Adrenal gland (tissue), 12 donors: ENCODE results near the gene CMC4. TPM values are rescaled to one million over a fixed set of nuclear protein-coding genes. Genes with fewer than 3 reads are reported as not detected.

ENCODE experiments used
- DNase-seq, 7 donors: peaks; one replicate each; pipeline ENCODE4 v3.0.0-alpha.2; 2019 to 2020
- H3K27ac ChIP-seq, 5 donors: fragments of 200-600 bp; sonication (generic) in 4 of 5; 1 replicate in 3 of 5; 2 replicates in 2 of 5; pipeline versions ENCODE4 v1.5.1 to v1.8.0; 2016 to 2020; ENCODE audit warnings: mild to moderate bottlenecking in 1 of 5
- H3K27me3 ChIP-seq: fragments of 200-600 bp; 2 replicates; pipeline ENCODE4 v1.8.0; 2021
- H3K36me3 ChIP-seq, 2 donors: fragments of 200-600 bp; replicated peaks in 1 of 2; 1 replicate in 1 of 2; 2 replicates in 1 of 2; pipeline versions ENCODE4 v1.5.1 to v1.8.0; 2018 to 2022
- H3K4me1 ChIP-seq, 2 donors: fragments of 200-600 bp; replicated peaks in 1 of 2; 1 replicate in 1 of 2; 2 replicates in 1 of 2; pipeline versions ENCODE4 v1.5.1 to v1.8.0; 2018 to 2021
- H3K4me3 ChIP-seq, 4 donors: fragments of 200-600 bp; sonication (generic) in 3 of 4; one replicate each; pipeline ENCODE4 v1.5.1; 2016 to 2018
- H3K9me3 ChIP-seq, 3 donors: fragments of 200-600 bp; sonication (generic) in 1 of 3; replicated peaks in 1 of 3; 1 replicate in 2 of 3; 2 replicates in 1 of 3; pipeline versions ENCODE4 v1.5.1 to v1.8.0; 2016 to 2021
- POLR2A ChIP-seq, 2 donors: fragments of 450-650 bp; IDR thresholded peaks; one replicate each; pipeline ENCODE4 v1.6.1; 2017; ENCODE audit warnings: antibody characterized with exemption in 2 of 2, mild to moderate bottlenecking in 2 of 2, moderate library complexity in 1 of 2
- WGBS, 4 donors: extraction: QIAGEN DNeasy Blood & Tissue Kit in 2 of 4; methylation state at CpG; one replicate each; pipeline versions ENCODE4 v1.1.5 to v1.1.7; 2013 to 2017; 5-methylcytosine and 5-hydroxymethylcytosine counted together
- intact Hi-C, 2 donors: fragments of 100-400 bp; cut with DNase I; formaldehyde crosslinking; loops; one replicate each; pipeline versions ENCODE4 v1.14.1 to v1.15.0; 2022 to 2023
- polyA plus RNA-seq, 3 donors: library from polyadenylated mRNA; stranded (reverse); fragments of 200-250 nt in 2 of 3; fragments of 350-450 nt in 1 of 3; fragmentation: Illumina TruSeq in 1 of 3; extraction: RNeasy Lipid Tissue Mini Kit (QIAGEN cat#74804) in 1 of 3; gene quantifications; one replicate each; pipeline ENCODE4 v1.2.3, GENCODE V29; 2013 to 2014
- total RNA-seq, 9 donors: library from RNA; depleted of rRNA in 4 of 9; stranded (reverse); fragments of >200 nt in 4 of 9; fragments of 120-200 nt in 1 of 9; fragmentation: NEBNext Ultra II Directional in 1 of 9; extraction: Animal tissue kit (Norgen Biotek cat#: 25700) in 1 of 9; gene quantifications; one replicate each; pipeline versions ENCODE4 v1.1.0 to v1.2.4, GENCODE V29; 2013 to 2023
- TF ChIP-seq, protein P1 (sequence below), 6 experiments: fragments of 450-650 bp in 4 of 6; fragments of 200-600 bp in 2 of 6; sonication (generic) in 1 of 6; IDR thresholded peaks; 1 replicate in 5 of 6; 2 replicates in 1 of 6; pipeline versions ENCODE4 v1.5.1 to v1.8.0; 2016 to 2021; ENCODE audit warnings: antibody characterized with exemption in 6 of 6, mild to moderate bottlenecking in 2 of 6, moderate library complexity in 1 of 6
- donor health status: healthy with polysubstance abuse.
- donor health status: Bipolar disorder and iron deficiency.
- donor health status: DM: yes; HTN: yes; CAD: no.
- donor health status: DM: no; HTN: no; CAD: no.
- donor health status: DM: no; HTN: no; CAD: no.
- donor health status: DM: yes; HTN: yes; CAD: no.

Gene CMC4
- total and polyA plus RNA-seq, 12 donors = 5.0 to 32.5 (median 13.7) TPM

GRCh38 chrX:155061760-155062159 lies 9.2 kb downstream of the CMC4 start:
- no peak overlapping the region for H3K27ac ChIP-seq
- intact Hi-C loops = no loop called here

GRCh38 chrX:155056877-155057792 lies 13.8 kb downstream of the CMC4 start:
- Histone ChIP-seq H3K27me3 (no peaks in the 10 kb centered on the region), H3K4me3 (peak overlapping the region in 1 of 4 donors; percentile 31), H3K27ac (peak overlapping the region in 2 of 5 donors; percentile 27 to 40), H3K9me3 (no peaks in the 10 kb centered on the region), H3K4me1 (no peaks in the 10 kb centered on the region), H3K36me3 (peaks cover 0 to 4% of the 10 kb centered on the region in 2 donors)
- intact Hi-C loops = loop anchor here (5.0 to 10.0 kb wide), 2 partner anchors 72 to 75 kb away; no protein-coding TSS in a partner anchor
- TF ChIP-seq, protein P1, sequence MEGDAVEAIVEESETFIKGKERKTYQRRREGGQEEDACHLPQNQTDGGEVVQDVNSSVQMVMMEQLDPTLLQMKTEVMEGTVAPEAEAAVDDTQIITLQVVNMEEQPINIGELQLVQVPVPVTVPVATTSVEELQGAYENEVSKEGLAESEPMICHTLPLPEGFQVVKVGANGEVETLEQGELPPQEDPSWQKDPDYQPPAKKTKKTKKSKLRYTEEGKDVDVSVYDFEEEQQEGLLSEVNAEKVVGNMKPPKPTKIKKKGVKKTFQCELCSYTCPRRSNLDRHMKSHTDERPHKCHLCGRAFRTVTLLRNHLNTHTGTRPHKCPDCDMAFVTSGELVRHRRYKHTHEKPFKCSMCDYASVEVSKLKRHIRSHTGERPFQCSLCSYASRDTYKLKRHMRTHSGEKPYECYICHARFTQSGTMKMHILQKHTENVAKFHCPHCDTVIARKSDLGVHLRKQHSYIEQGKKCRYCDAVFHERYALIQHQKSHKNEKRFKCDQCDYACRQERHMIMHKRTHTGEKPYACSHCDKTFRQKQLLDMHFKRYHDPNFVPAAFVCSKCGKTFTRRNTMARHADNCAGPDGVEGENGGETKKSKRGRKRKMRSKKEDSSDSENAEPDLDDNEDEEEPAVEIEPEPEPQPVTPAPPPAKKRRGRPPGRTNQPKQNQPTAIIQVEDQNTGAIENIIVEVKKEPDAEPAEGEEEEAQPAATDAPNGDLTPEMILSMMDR (IDR thresholded peaks at IDR 0.05) = peak; percentile 70 to 78 (median 71)
- no peak for TF ChIP-seq POLR2A (IDR thresholded peaks at IDR 0.05)
- peak; percentile 52 to 90 (median 71) for DNase-seq
- WGBS, 4 donors = 0 to 24% (median 16%) methylated on average over 4 to 25 of the region's 25 CpGs

More at GRCh38 chrX:155061760-155062159, 9.2 kb downstream of the CMC4 start:
- no peak for DNase-seq
- Histone ChIP-seq H3K36me3 (no peaks in the 10 kb centered on the region), H3K27me3 (no peaks in the 10 kb centered on the region), H3K4me3 (no peak overlapping the region), H3K4me1 (no peaks in the 10 kb centered on the region), H3K9me3 (no peaks in the 10 kb centered on the region)
- 74 to 93% (median 84%) methylated on average over 4 of the region's 4 CpGs for WGBS, 4 donors
- TF ChIP-seq, protein P1 (IDR thresholded peaks at IDR 0.05) = no peak
- no peak for TF ChIP-seq POLR2A (IDR thresholded peaks at IDR 0.05)

- Histone ChIP-seq H3K4me1 (no peaks in the 10 kb centered on the region), H3K9me3 (no peaks in the 10 kb centered on the region), H3K36me3 (peaks cover 0 to 4% of the 10 kb centered on the region in 2 donors), H3K27ac (peak overlapping the region in 1 of 5 donors; percentile 40), H3K27me3 (no peaks in the 10 kb centered on the region), H3K4me3 (no peak overlapping the region)
- TF ChIP-seq, protein P1 (IDR thresholded peaks at IDR 0.05) = no peak
- TF ChIP-seq POLR2A (IDR thresholded peaks at IDR 0.05) = no peak
- WGBS, 4 donors = 63 to 94% (median 80%) methylated on average over 1 of the region's 1 CpG
- intact Hi-C loops = loop anchor here (5.0 to 10.0 kb wide), 2 partner anchors 72 to 74 kb away; no protein-coding TSS in a partner anchor
- DNase-seq = no peak
These were observed 14.5 kb downstream of the CMC4 start for GRCh38 chrX:155056471-155056870.

DNA sequence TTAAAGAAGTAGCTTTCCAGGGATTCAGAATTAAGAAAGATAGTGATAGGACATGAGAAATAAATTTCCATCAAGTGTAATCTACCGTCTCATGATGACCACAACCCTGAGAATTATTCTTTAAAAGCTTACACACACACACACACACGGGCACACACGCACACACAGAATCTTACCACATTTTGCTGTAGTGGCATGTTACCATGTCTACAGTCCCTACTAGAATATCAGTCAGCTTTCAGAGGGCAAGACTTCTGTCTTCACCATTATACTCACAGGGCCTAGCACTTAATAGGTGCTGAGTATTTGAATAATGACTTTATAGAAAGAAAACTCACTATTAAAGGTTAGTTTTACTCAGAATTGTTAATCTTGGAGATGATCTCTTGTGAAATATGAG lies 15.4 kb downstream of the CMC4 start:
- no peak for DNase-seq
- H3K9me3 ChIP-seq = no peaks in the 10 kb centered on the region
- intact Hi-C loops = loop anchor here (5.0 to 10.0 kb wide), 2 partner anchors 71 to 73 kb away; no protein-coding TSS in a partner anchor
- no peak overlapping the region for H3K27ac ChIP-seq
- TF ChIP-seq POLR2A (IDR thresholded peaks at IDR 0.05) = no peak
- TF ChIP-seq, protein P1 (IDR thresholded peaks at IDR 0.05) = no peak
- H3K4me3 ChIP-seq = no peak overlapping the region
- H3K4me1 ChIP-seq = no peaks in the 10 kb centered on the region
- H3K27me3 ChIP-seq = no peaks in the 10 kb centered on the region
- 75 to 93% (median 85%) methylated on average over 3 of the region's 3 CpGs for WGBS, 4 donors
- peaks cover 0 to 4% of the 10 kb centered on the region in 2 donors for H3K36me3 ChIP-seq
